Heart right ventricle (tissue), 16 donors: ENCODE results near the gene STMN1. TPM values are rescaled to one million over a fixed set of nuclear protein-coding genes. Genes with fewer than 3 reads are reported as not detected.

Experiments
- ATAC-seq, 8 donors: fragments of 200-7000 bp; cut with Tn5 transposase; one replicate each; pipeline ENCODE4 v1.9.1; 2020; ENCODE audit warnings: mild to moderate bottlenecking in 8 of 8, moderate library complexity in 8 of 8, moderate number of reproducible peaks in 1 of 8
- DNase-seq, 2 donors: peaks; one replicate each; pipeline ENCODE4 v3.0.0-alpha.2; 2020
- H3K27ac ChIP-seq, 10 donors: fragments of 200-600 bp; sonication (generic) in 2 of 10; one replicate each; pipeline versions ENCODE4 v1.5.0 to v1.8.0; 2020 to 2022; ENCODE audit warnings: mild to moderate bottlenecking in 3 of 10
- H3K27me3 ChIP-seq, 7 donors: fragments of 200-600 bp; one replicate each; pipeline ENCODE4 v1.8.0; 2021 to 2022; ENCODE audit warnings: mild to moderate bottlenecking in 2 of 7
- H3K36me3 ChIP-seq, 9 donors: fragments of 200-600 bp; sonication (generic) in 1 of 9; one replicate each; pipeline versions ENCODE4 v1.5.0 to v1.8.0; 2020 to 2022; ENCODE audit warnings: mild to moderate bottlenecking in 2 of 9
- H3K4me1 ChIP-seq, 9 donors: fragments of 200-600 bp; sonication (generic) in 1 of 9; one replicate each; pipeline versions ENCODE4 v1.5.0 to v1.8.0; 2020 to 2022; ENCODE audit warnings: mild to moderate bottlenecking in 4 of 9
- H3K4me3 ChIP-seq, 10 donors: fragments of 200-600 bp; sonication (generic) in 2 of 10; one replicate each; pipeline versions ENCODE4 v1.5.0 to v1.8.0; 2020 to 2022; ENCODE audit warnings: mild to moderate bottlenecking in 7 of 10, moderate library complexity in 2 of 10
- H3K9me3 ChIP-seq, 11 donors: fragments of 200-600 bp in 10 of 11; sonication (generic) in 2 of 11; one replicate each; pipeline versions ENCODE4 v1.5.0 to v1.8.0; 2013 to 2022; ENCODE audit warnings: mild to moderate bottlenecking in 2 of 11, control low read depth in 1 of 11, moderate library complexity in 1 of 11
- WGBS, 2 donors: extraction: QIAGEN DNeasy Blood & Tissue Kit; methylation state at CpG; one replicate each; pipeline ENCODE4 v1.1.7; 2013; ENCODE audit warnings: inconsistent platforms in 1 of 2; 5-methylcytosine and 5-hydroxymethylcytosine counted together
- intact Hi-C, 10 donors: fragments of 100-400 bp; cut with DNase I; formaldehyde crosslinking; loops; one replicate each; pipeline versions ENCODE4 v1.11.1 to v1.14.2; 2022
- polyA plus RNA-seq, 2 donors: library from polyadenylated mRNA; stranded (reverse); fragments of 200-250 nt; gene quantifications; one replicate each; pipeline ENCODE4 v1.2.3, GENCODE V29; 2013
- total RNA-seq, 10 donors: library from RNA; stranded (reverse); fragmentation: NEBNext Ultra II Directional in 3 of 10; extraction: Animal tissue kit (Norgen Biotek cat#: 25700) in 3 of 10; gene quantifications; one replicate each; pipeline versions ENCODE4 v1.2.1 to v1.2.4, GENCODE V29; 2021 to 2023
- TF ChIP-seq, protein P1 (sequence below), 9 donors: fragments of 200-600 bp; sonication (generic) in 2 of 9; IDR thresholded peaks; one replicate each; pipeline versions ENCODE4 v1.5.0 to v1.8.0; 2021 to 2022; ENCODE audit warnings: antibody characterized with exemption in 9 of 9, mild to moderate bottlenecking in 5 of 9, moderate library complexity in 1 of 9
- donor health status: Arrhythmogenic right ventricular cardiomyopathy.
- donor health status: ischemic (EF 13 %, LVEDD 7.1; RV severe dilation, severe dysfunction).
- donor health status: healthy with polysubstance abuse.
- donor health status: DM: no; HTN: yes; CAD: no.
- donor health status: DM: no; HTN: no; CAD: no.
- donor health status: ischemic (EF 25% LVEDD 6.9; RV normal size, moderate dysfunction).
- donor health status: ischemic (EF 25% LVEDD 5.7; RV mildly dilated, moderate dysfunction).
- donor health status: healthy.
- donor health status: DM: yes; HTN: yes; CAD: no.
- donor health status: Ischemic cardiomyopathy.
- donor health status: ischemic (EF 35%, LVEDD 5.7; RV mildly dilated, moderate dysfunction).
- donor health status: nonischemic (EF 11% LVEDD 7.7; RV severe dilation, severe dysfunction).
- donor health status: DM: yes; HTN: yes; CAD: no.
- donor health status: PGD.
- donor health status: ischemic (EF 29% LVEDD 5.4; RV normal size, mild dysfunction).
- donor health status: nonischemic (EF 23%, LVEDD 6.1; RV moderate dilation, normal function).

Gene STMN1
- total and polyA plus RNA-seq, 12 donors, result 16.0 to 85.7 (median 48.7) TPM

DNA sequence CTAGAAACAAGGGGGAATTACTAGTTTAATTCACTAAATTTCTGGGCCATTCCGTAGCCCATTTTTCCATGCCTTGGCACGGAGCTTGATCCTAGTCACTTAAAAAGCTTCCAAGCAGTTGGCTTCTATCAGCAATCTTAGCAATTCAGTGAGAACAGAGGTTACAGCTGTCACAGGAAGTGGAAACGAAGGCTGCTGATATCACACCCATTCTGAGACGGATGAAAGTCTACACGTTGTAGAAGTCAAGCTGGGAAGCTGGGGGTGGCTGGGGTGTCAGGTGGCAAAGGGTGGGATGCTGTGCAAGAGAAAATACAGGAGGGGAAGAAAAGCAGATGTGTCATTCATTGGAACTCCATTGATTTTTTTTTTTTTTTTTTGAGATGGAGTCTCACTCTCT, 11.8 kb upstream of the STMN1 start:
- DNase-seq, result no peak
- intact Hi-C loops, result no loop called here
- H3K27ac ChIP-seq, result no peak overlapping the region
- H3K4me3 ChIP-seq, result no peak overlapping the region
- no peaks in the 10 kb centered on the region for H3K9me3 ChIP-seq
- H3K4me1 ChIP-seq, result peaks cover 0 to 21% (median 9%) of the 10 kb centered on the region in 9 donors
- no peaks in the 10 kb centered on the region for H3K27me3 ChIP-seq
- peak in 1 of 8 donors; percentile 22 for ATAC-seq
- no peaks in the 10 kb centered on the region for H3K36me3 ChIP-seq
- TF ChIP-seq, protein P1, sequence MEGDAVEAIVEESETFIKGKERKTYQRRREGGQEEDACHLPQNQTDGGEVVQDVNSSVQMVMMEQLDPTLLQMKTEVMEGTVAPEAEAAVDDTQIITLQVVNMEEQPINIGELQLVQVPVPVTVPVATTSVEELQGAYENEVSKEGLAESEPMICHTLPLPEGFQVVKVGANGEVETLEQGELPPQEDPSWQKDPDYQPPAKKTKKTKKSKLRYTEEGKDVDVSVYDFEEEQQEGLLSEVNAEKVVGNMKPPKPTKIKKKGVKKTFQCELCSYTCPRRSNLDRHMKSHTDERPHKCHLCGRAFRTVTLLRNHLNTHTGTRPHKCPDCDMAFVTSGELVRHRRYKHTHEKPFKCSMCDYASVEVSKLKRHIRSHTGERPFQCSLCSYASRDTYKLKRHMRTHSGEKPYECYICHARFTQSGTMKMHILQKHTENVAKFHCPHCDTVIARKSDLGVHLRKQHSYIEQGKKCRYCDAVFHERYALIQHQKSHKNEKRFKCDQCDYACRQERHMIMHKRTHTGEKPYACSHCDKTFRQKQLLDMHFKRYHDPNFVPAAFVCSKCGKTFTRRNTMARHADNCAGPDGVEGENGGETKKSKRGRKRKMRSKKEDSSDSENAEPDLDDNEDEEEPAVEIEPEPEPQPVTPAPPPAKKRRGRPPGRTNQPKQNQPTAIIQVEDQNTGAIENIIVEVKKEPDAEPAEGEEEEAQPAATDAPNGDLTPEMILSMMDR (IDR thresholded peaks at IDR 0.05), result no peak
- WGBS, 2 donors, result 37 to 38% methylated on average over 5 of the region's 5 CpGs

DNA sequence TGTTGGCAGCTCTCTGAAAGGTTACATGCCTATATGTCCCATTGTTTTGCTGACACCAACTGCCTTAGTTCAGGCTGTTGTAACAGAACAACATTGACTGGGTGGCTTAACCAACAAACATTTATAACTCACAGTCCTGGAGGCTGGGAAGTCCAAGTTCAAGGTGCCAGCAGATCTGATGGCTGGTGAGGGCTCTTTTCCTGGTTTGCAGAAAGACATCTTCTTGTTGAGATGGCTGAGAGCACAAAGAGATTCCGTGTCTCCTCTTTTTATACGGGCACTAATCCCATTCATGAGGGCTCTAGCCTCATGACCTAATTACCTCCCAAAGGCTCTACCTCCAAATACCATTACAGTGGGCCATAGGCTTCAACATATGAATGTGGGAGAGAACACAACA, 10.2 kb upstream of the STMN1 start:
- Histone ChIP-seq H3K4me1 (peaks cover 0 to 10% (median 4%) of the 10 kb centered on the region in 9 donors), H3K27me3 (no peaks in the 10 kb centered on the region), H3K4me3 (no peak overlapping the region), H3K9me3 (no peaks in the 10 kb centered on the region), H3K27ac (no peak overlapping the region), H3K36me3 (no peaks in the 10 kb centered on the region)
- WGBS, 2 donors, result 96 to 100% methylated on average over 2 of the region's 2 CpGs
- DNase-seq (no peak), ATAC-seq (no peak)
- TF ChIP-seq, protein P1 (IDR thresholded peaks at IDR 0.05), result no peak
- intact Hi-C loops, result no loop called here

DNA sequence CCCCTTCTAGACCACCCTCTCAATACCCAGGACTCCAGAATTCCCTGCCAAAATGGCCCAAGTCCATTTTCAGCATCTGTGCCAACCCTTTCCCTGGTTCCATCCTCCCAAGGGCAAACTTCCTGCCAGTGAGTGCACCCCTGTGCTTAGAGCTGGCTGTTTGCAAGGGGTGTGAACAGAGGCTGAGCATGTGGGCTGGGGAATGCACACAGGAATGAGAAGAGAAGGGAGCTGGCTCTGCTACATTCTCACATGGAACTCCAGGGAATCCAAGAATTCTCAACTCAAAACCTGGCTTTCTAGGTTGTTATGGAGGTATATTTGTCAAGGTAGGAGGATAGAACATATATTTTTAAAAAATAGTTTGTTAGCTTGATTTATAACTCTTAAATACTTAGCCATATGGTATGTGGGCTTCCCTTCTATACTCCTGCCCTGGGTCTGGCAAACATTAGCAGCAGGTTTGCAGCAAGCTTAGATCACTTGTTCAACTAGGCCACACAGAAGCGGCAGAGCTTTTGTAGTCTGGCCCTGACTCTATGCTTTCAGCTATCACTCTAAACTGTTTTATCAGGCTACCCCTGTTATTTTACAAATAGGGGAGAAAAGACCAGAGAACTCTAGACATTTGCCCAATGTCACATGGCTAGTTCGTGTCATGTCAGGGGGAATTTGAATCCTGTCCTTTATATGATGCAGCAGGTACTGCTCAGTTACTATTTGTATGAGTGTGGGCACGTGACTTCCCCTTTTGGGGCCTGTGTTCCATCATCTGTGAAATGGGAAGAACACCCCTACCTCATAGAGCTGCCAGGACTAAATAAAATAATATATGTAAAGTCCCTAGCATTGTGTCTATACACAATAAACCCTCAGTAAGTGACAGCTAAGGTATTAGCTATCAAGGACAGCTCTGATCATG, 8.1 kb upstream of the STMN1 start:
- Histone ChIP-seq H3K9me3 (no peaks in the 10 kb centered on the region), H3K36me3 (no peaks in the 10 kb centered on the region), H3K4me1 (peaks cover 0 to 10% (median 4%) of the 10 kb centered on the region in 9 donors), H3K4me3 (no peak overlapping the region), H3K27ac (peak overlapping the region in 6 of 10 donors; percentile 12 to 67 (median 44)), H3K27me3 (no peaks in the 10 kb centered on the region)
- TF ChIP-seq, protein P1 (IDR thresholded peaks at IDR 0.05), result no peak
- peak in 6 of 8 donors; percentile 36 to 84 (median 76) for ATAC-seq
- intact Hi-C loops, result no loop called here
- DNase-seq, result peak in 1 of 2 donors; percentile 39
- WGBS, 2 donors, result 88% methylated on average over 3 of the region's 3 CpGs

GRCh38 chr1:25913206-25913605, 7.0 kb upstream of the STMN1 start:
- TF ChIP-seq, protein P1 (IDR thresholded peaks at IDR 0.05), result no peak
- DNase-seq (no peak), ATAC-seq (no peak)
- no peak overlapping the region for H3K27ac ChIP-seq
- no peaks in the 10 kb centered on the region for H3K27me3 ChIP-seq
- H3K9me3 ChIP-seq, result no peaks in the 10 kb centered on the region
- H3K4me1 ChIP-seq, result peaks cover 0 to 6% (median 4%) of the 10 kb centered on the region in 9 donors
- H3K4me3 ChIP-seq, result no peak overlapping the region
- H3K36me3 ChIP-seq, result no peaks in the 10 kb centered on the region
- intact Hi-C loops, result no loop called here
